A673 (cell line): Measurements from ENCODE around the gene C9orf153. TPM values are rescaled to one million over a fixed set of nuclear protein-coding genes. Genes with fewer than 3 reads are reported as not detected.

Experiments
- BruUV-seq: library from RNA; stranded (reverse); fragments of 400-500 nt; replicated peaks from 2 replicates; lab custom pipeline; 2021; lab: Mats Ljungman, UMichigan
- CTCF ChIA-PET: fragments of 300-600 bp; sonication (Branson Sonifier 250); formaldehyde crosslinking; loops from one replicate; lab custom pipeline; 2022; ENCODE audit warnings: antibody characterized with exemption; lab: Charles Lee
- POLR2A ChIA-PET: fragments of 300-600 bp; sonication (Branson Sonifier 250); formaldehyde crosslinking; loops from one replicate; lab custom pipeline; 2022; ENCODE audit warnings: antibody characterized with exemption; ENCODE audit not compliant: low non-redundant PET; lab: Charles Lee
- DNase-seq: peaks from one replicate; pipeline ENCODE4 v3.0.0-alpha.2; 2015; ENCODE audit warnings: low spot score
- H3K27ac ChIP-seq: fragments of 200-600 bp; sonication (generic); 2 replicates; pipeline ENCODE4 v1.5.1; 2016; ENCODE audit warnings: mixed run types, low read depth, mild to moderate bottlenecking, mixed read lengths, antibody characterized with exemption, low read length; ENCODE audit not compliant: poor library complexity, severe bottlenecking
- H3K27me3 ChIP-seq: fragments of 200-600 bp; sonication (generic); replicated peaks from 2 replicates; pipeline ENCODE4 v1.6.1; 2017; ENCODE audit warnings: mixed run types, low read depth, mild to moderate bottlenecking, mixed read lengths, antibody characterized with exemption, low read length; ENCODE audit not compliant: insufficient read depth, poor library complexity
- H3K36me3 ChIP-seq: fragments of 200-600 bp; sonication (generic); 2 replicates; pipeline ENCODE4 v1.6.1; 2016; ENCODE audit warnings: mixed run types, mild to moderate bottlenecking, mixed read lengths, antibody characterized with exemption, low read length; ENCODE audit not compliant: insufficient read depth, poor library complexity, severe bottlenecking
- H3K4me1 ChIP-seq: fragments of 200-600 bp; sonication (generic); 2 replicates; pipeline ENCODE4 v1.6.1; 2017; ENCODE audit warnings: mixed run types, mild to moderate bottlenecking, mixed read lengths, antibody characterized with exemption, low read length; ENCODE audit not compliant: insufficient read depth, poor library complexity, severe bottlenecking
- H3K4me3 ChIP-seq: fragments of 200-600 bp; sonication (generic); 2 replicates; pipeline ENCODE4 v1.5.1; 2016; ENCODE audit warnings: low read depth, mixed run types, mild to moderate bottlenecking, mixed read lengths, low read length; ENCODE audit not compliant: poor library complexity, severe bottlenecking
- H3K9me3 ChIP-seq: fragments of 200-600 bp; sonication (generic); 2 replicates; pipeline ENCODE4 v1.6.1; 2016; ENCODE audit warnings: mixed run types, low read depth, mild to moderate bottlenecking, mixed read lengths, antibody characterized with exemption, low read length; ENCODE audit not compliant: poor library complexity, severe bottlenecking
- EZH2 ChIP-seq: fragments of 200-600 bp; sonication (generic); IDR thresholded peaks from 2 replicates; pipeline ENCODE4 v1.6.1; 2017; ENCODE audit warnings: borderline replicate concordance, low read depth, mild to moderate bottlenecking, mixed read lengths, antibody characterized with exemption, low read length; ENCODE audit not compliant: poor library complexity, severe bottlenecking
- intact Hi-C: fragments of 100-400 bp; cut with micrococcal nuclease; formaldehyde crosslinking; loops from one replicate; pipeline ENCODE4 v1.10.0; 2022; ENCODE audit not compliant: unreplicated experiment
- total RNA-seq: library from RNA; stranded (reverse); gene quantifications from 2 replicates; pipeline ENCODE4 v1.2.3, GENCODE V29; 2021
- TF ChIP-seq, protein P1 (sequence below): fragments of 300-800, 200-600 bp; sonication (generic); conservative IDR thresholded peaks from 2 replicates; pipeline ENCODE4 v1.5.1; 2017; ENCODE audit warnings: low read depth, mild to moderate bottlenecking, antibody characterized with exemption, low read length, moderate library complexity, mixed read lengths

The C9orf153 gene
- total RNA-seq, 1 experiment from 2014 or later: 0.56 TPM

DNA sequence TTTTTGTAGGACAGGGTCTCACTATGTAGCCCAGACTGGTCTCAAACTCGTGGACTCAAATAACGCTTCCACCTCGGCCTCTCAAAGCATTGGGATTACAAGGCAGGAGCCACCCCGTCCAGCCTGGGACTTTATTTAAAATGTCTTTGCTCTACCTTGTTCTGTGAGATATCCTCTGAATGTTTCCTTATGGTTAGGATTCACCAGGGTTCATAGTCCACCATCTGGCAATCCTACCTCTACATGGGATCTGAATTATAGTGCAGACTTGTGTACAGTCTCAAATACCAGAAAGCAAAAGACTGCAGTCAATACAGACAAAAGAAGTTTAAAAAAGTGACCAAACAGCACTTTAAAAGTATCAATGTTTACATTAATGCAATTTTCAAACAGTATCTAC, 12.8 kb upstream of the C9orf153 start:
- H3K27ac ChIP-seq: no peak overlapping the region
- H3K4me3 ChIP-seq: no peak overlapping the region
- intact Hi-C loops: no loop called here
- H3K4me1 ChIP-seq: no peaks in the 10 kb centered on the region
- DNase-seq: no peak
- H3K27me3 ChIP-seq: no peaks in the 10 kb centered on the region
- ChIA-PET CTCF (no interaction called here), POLR2A (no interaction called here)
- no peaks in the 10 kb centered on the region for H3K9me3 ChIP-seq
- TF ChIP-seq, protein P1, sequence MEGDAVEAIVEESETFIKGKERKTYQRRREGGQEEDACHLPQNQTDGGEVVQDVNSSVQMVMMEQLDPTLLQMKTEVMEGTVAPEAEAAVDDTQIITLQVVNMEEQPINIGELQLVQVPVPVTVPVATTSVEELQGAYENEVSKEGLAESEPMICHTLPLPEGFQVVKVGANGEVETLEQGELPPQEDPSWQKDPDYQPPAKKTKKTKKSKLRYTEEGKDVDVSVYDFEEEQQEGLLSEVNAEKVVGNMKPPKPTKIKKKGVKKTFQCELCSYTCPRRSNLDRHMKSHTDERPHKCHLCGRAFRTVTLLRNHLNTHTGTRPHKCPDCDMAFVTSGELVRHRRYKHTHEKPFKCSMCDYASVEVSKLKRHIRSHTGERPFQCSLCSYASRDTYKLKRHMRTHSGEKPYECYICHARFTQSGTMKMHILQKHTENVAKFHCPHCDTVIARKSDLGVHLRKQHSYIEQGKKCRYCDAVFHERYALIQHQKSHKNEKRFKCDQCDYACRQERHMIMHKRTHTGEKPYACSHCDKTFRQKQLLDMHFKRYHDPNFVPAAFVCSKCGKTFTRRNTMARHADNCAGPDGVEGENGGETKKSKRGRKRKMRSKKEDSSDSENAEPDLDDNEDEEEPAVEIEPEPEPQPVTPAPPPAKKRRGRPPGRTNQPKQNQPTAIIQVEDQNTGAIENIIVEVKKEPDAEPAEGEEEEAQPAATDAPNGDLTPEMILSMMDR: no peak
- no peak for TF ChIP-seq EZH2
- peaks cover 15% of the 10 kb centered on the region for H3K36me3 ChIP-seq
- BruUV-seq: no TSS peak

DNA sequence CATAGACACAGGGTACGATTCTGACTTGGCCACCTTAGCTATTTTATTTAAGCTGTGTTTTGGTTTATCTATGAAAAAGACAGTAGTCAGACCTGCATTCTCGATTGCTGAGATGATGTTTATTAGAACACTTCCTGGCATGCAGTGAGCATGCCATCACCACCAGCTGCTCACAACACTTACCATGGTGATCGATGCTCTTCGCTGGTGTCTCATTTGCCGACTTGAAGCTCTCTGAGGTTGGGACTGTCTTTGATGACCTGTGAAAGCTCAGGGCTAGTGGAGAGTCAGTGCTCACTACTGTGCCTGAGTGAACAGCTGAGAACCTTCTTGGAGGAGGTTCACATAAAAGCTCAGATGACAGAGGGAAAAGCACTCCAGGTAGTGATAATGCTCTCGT, 4.4 kb upstream of the C9orf153 start:
- ChIA-PET POLR2A (no interaction called here), CTCF (no interaction called here)
- no peak for DNase-seq

DNA sequence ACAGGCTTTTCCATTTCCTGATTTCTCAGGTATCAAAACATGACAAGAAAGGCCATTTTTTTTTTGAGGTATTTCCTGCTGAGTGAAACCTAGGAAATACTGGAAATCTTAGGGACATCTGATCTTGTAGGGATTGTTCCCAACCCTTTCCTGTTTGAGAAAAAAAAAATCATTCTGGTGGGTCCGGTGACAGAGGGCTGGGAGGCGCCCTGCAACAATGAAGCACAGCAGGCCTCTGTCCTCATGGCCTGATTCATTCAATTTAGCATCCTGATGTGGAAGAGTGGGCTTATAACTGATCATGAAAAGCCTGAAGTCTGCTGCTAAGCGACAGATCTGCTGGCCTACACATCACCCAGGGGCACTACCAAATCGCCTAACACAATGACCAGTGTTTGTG, 3.0 kb upstream of the C9orf153 start:
- no peak for TF ChIP-seq EZH2
- TF ChIP-seq, protein P1: no peak
- no peak for DNase-seq
- Histone ChIP-seq H3K27me3 (no peaks in the 10 kb centered on the region), H3K4me1 (no peaks in the 10 kb centered on the region), H3K27ac (no peak overlapping the region), H3K9me3 (no peaks in the 10 kb centered on the region), H3K36me3 (peaks cover 12% of the 10 kb centered on the region), H3K4me3 (no peak overlapping the region)
- CTCF ChIA-PET: no interaction called here
- POLR2A ChIA-PET: no interaction called here
- no TSS peak for BruUV-seq
- intact Hi-C loops: no loop called here

More for the DNA sequence above, 4.4 kb upstream of the C9orf153 start:
- no peak for TF ChIP-seq EZH2
- TF ChIP-seq, protein P1: no peak
- no peaks in the 10 kb centered on the region for H3K27me3 ChIP-seq
- H3K9me3 ChIP-seq: no peaks in the 10 kb centered on the region
- no peaks in the 10 kb centered on the region for H3K4me1 ChIP-seq
- H3K27ac ChIP-seq: no peak overlapping the region
- intact Hi-C loops: no loop called here
- BruUV-seq: no TSS peak
- H3K36me3 ChIP-seq: peaks cover 12% of the 10 kb centered on the region
- H3K4me3 ChIP-seq: no peak overlapping the region
